GM19239 (cell line): ENCODE data around the gene CD300LF.

ENCODE experiments used
- DNase-seq: peaks from one replicate; pipeline ENCODE4 v3.0.0; 2011; ENCODE audit warnings: low spot score; ENCODE audit not compliant: insufficient read length
- FAIRE-seq: peaks from 2 replicates; lab custom pipeline; 2011; peaks lifted over from hg19 to GRCh38; lab: Jason Lieb, UNC

The CD300LF gene

DNA sequence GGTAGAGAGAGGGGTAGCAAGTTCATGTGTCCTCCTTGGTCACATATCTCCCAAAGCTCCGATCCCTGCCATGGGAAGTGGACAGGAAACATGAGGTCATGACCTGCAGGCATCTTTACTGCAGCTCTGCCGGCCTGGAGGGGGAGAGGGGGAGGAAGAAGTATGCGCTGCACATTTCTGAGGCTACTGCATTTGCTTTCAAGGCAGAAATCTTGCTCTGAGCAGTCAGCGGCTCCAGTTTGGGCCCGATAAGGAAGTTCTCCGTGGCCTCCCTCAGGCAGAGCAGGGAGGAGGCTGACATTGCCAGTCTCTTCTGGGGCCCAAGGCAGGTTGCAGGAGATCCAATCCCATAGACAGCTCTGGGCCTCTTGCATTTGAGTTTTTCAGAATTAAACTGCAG is 34.2 kb upstream of the CD300LF start:
- DNase-seq (no peak), FAIRE-seq (no peak)

- DNase-seq (no peak), FAIRE-seq (no peak)
Observed at GRCh38 chr17:74746376-74746775, 33.7 kb upstream of the CD300LF start.

DNA sequence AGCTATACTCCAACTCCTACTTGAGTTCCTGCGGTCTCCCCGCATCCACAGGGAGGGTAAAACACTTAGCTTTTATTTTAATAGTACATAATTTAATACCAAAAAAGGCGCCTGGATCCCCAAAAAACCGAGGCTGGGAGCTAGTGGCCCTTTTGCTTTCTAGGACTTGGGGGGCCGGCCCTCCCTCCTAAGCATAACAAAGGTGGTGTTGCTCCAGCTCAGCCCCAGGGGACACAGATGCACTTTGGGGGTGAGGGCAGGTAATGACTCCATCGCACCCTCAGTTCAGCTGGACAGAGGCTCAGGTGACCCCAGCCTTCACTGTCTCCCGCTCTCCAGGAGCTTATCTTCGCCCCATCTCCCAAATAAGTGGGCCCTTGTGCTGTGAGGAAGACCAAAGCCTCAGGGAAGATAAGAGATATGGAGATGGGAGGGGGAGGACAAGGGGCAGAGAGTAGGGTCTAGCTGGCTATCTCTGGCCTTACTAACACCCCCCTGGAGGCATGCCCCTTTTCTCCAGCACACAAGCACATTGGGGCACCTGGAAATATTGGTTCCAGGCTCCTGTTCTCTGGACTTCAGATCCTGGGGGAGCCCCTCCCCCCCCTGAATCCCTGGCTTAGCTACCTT is 32.9 kb upstream of the CD300LF start:
- FAIRE-seq, result no peak
- DNase-seq, result no peak

DNA sequence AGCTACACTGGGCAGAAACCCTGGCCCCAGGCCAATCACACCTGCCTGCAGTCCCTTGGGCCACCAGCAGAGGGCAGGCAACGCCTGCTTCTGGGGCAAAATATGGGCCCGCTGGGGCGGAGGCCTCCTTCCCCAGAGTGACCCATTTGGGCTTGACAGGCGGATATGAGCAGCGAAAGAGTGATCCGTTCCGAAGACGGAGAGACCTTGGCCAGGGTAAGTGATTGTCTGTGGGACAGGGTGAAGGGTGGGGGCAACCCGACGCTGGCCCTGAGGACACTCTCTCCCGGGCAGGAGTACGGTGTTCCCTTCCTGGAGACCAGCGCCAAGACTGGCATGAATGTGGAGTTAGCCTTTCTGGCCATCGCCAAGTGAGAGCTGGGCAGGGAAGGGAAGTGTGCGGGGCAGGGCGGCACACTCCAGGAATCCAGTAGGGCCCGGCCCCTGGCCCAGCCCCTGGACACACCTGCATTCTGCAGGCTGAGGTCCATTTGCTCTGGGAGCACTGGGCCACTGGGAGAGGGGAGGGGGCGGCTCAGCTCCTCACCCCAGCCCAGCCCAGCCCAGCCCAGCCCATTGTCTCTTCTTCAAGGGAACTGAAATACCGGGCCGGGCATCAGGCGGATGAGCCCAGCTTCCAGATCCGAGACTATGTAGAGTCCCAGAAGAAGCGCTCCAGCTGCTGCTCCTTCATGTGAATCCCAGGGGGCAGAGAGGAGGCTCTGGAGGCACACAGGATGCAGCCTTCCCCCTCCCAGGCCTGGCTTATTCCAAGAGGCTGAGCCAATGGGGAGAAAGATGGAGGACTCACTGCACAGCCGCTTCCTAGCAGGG is 32.2 kb upstream of the CD300LF start:
- peak; percentile 88 for FAIRE-seq
- peak; percentile 65 for DNase-seq

DNA sequence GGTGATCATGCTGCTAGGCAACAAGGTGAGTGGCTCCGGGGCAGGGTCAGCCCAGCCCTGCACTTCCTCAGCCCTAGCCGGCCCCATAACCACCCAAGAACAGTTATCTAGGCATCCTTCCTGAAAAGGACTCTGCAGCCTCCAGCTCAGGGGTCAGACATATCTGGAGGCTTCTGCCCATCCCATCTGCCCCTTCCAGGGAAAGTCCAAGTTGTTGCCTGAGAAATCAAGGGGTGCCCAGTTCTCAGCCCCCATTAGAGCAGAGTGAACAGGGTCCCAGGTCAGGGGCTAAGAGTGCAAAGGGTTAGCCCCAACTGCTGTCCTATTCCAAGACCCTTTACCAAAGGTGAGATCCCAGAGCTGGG is 31.6 kb upstream of the CD300LF start:
- no peak for FAIRE-seq
- DNase-seq, result no peak

GRCh38 chr17:74743755-74744154 is 31.0 kb upstream of the CD300LF start:
- FAIRE-seq (no peak), DNase-seq (no peak)

DNA sequence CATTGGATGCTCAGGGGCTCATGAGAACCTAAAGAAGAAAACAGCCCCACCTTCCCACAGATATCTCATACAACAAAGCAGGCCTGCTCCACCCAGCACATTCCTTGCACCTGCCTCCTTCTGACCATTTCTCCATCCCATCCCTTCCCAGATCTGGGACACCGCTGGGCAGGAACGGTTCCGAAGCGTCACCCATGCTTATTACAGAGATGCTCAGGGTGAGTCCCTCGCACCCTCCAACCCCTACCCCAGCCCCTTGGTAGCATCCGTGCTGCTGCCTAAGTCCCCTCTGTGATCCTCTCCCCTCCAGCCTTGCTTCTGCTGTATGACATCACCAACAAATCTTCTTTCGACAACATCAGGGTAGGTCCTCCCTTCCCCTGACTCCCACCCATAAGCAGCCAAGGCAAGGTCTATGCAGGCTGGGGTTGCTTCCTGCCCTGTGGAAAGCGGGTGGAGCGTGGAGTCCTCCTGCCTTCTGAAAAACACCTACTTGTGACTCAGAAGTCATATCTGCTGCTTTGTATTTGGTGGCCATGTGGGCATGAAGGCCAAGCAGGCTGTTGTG is 30.3 kb upstream of the CD300LF start:
- FAIRE-seq (no peak), DNase-seq (no peak)

DNA sequence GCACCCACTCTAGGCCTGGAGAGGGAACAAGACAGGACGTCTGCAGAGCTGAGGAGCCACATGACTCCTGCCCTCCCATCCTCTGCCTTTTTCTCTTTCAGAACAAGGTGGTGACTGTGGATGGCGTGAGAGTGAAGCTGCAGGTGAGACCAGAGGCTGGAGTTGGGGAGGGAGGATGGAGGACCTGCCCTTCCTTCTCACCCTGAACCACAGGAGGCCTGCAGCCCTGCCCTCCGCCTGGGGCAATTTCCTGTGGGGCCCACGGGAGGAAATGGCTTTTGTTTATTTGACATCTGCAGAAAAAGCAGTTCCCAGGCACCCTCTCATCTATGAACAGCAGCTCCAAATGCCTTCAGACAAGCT is 29.4 kb upstream of the CD300LF start:
- peak; percentile 89 for FAIRE-seq
- peak; percentile 56 for DNase-seq

GRCh38 chr17:74740641-74741387 is 28.1 kb upstream of the CD300LF start:
- DNase-seq (no peak), FAIRE-seq (no peak)

DNA sequence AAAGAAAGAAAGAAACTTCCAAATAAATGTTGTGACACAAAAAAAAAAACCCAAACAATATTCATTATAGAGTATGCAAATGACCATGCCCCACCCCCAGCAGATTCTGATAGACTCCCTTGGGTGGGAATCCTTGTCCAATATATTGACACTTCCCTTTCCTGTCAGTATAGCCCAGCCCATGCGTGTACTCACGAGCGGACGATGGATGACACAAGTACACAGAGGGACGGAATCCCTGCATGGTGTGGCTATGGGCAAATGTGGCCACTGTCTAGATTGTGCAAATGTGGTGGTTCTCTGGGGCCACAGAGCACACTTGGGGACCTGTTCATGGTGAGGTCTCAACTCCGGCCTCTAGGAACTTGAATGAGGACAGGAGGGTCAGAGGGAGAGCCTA is 27.4 kb upstream of the CD300LF start:
- FAIRE-seq, result no peak
- DNase-seq, result no peak

DNA sequence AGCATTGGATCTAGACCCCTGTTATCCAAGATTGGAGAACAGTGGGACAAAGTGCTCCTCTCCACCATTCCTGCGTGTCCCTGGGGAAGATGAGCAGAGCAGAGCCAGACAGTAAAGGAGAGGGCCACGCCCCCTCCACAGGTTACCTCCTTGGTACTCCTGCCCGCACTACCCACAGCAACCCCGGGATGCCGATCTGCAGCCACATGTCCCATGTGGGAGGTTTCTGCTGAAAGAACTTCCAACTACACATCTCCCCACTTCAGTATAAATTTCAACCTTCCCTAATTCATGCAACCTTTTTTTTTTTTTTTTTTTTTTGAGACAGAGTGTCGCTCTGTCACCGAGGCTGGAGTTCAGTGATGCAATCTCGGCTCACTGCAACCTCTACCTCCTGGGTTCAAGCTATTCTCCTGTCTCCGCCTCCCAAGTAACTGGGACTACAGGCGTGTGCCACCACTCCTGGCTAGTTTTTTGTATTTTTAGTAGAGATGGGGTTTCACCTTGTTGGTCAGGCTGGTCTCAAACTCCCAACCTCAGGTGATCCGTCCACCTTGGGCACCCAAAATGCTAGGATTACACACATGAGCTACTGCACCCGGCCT is 26.6 kb upstream of the CD300LF start:
- DNase-seq (no peak), FAIRE-seq (no peak)

- peak; percentile 76 for FAIRE-seq
- peak; percentile 58 for DNase-seq
Observed at GRCh38 chr17:74738051-74738996, 25.6 kb upstream of the CD300LF start.

DNA sequence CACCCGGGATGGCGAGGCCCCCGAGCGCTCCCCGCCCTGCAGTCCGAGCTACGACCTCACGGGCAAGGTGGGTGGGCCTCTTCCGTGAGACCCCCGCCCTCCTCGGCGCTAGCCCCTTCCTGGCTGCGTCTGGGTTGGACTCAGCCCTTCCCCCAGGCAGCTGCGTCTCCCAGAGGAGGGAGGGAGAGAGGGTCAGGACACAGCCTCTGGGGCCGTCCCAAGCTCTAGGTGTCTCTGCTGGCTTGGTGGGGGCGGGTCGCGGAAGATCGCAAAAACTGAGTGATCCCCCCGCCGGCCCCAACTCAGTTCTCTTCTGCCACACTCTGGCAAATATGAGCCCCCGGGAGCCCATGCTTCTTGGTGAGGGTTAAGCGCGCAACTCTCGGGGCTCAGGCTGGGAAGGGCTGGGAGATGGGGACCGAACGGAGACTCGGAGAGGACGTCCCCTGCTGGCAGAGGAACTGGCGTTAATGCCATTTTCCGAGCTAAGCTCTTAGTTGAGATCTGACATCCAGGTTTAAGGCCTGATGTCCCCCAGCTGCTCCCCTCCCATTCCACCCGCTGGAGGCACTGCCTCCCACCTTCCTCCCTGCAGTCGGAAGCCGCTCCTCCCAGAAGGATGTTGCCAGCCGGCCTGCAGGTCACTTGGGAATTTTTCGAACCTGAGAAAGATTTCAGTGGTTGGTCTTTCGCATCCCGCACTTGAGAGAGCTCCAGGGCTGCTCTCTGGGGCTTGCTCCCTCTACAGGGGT is 24.8 kb upstream of the CD300LF start:
- FAIRE-seq (peak; percentile 47), DNase-seq (no peak)

DNA sequence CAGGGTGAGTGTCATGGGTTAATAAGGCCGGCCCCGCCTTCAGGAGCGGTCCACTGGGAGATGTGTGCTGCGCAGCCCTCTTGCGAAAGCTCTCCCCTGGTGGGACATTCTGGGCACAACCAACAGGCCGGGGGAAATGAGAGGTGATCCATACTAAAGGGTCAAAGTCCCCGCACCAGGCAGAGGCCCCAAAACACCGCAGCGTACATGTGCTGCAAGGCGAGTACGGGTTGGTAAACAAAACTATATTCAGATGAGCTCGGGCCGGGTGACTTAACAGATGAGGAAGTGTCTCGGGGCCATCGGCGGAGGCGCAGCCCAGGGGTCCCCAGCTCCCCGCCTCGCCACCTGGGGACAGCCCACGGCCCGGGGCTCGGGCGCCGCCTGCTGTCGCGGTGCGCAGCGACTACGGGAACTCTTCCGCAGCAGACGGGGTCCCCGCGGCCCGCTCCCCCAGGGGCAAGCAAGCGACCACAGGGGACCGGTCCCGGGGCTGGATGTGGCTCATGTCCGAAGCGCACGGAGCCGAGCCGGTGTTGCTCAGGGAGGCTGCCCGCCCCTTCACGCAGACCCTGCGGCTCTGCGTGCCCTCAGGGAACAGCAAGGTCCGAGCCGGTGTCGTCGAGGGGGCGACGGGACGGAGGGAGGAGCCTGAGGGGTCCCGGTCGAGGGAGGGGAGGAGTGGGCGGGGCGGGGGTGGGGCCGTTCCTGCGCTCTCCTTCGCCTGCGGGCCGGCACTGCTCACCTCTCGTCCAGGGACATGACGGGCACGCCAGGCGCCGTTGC is 24.0 kb upstream of the CD300LF start, which contains the start of gene RAB37:
Gene RAB37, plus strand, starts transcription at position 744 of the 786 bp plus-strand sequence. Its CDS starts 17 bp downstream, at position 761.
- DNase-seq (no peak), FAIRE-seq (peak; percentile 47)

GRCh38 chr17:74734256-74734655 is 21.5 kb upstream of the CD300LF start:
- no peak for FAIRE-seq
- DNase-seq, result no peak

DNA sequence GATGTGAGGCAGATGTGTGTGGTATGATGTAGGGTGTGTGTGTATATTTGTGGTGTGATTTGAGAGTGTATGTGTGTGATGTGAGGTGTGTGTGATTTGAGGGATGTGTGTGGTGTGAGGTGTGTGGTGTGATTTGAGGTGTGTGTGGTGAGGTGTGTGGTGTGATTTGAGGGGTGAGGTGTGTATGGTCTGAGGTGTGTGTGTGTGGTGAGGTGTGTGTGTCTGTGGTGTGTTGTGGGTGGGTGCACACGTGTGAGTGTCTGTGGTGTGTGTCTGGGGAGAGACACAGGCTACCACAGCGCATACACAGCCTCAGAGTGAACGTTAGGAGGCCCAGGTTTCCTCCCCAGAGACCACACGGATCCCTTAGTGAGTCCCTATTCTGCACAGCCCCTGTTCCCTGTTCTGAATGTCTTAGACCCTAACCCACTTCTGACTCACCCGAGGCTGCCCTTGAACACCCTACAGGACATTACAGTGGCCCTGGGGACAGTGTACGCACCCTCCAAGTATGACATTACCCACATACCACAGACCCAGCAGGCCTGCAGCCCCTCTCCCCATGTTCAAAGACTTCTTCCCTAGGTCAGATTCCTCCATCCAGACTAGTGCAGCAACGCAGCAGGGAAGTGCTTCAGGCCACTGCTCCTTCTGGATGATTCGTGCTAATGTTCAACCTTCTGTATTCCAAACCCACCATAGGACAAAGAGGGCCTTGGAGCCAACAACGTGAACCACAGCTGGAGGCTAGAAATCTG is 20.8 kb upstream of the CD300LF start:
- FAIRE-seq, result no peak
- no peak for DNase-seq
